HG02642 (cell line): ENCODE measurements around the gene RFC1.

ENCODE experiments used
- ATAC-seq: cut with Tn5 transposase; IDR thresholded peaks from one replicate; pipeline ENCODE4 v1.9.1; 2021; ENCODE audit warnings: mild to moderate bottlenecking; ENCODE audit not compliant: unreplicated experiment, poor library complexity

The RFC1 gene

DNA sequence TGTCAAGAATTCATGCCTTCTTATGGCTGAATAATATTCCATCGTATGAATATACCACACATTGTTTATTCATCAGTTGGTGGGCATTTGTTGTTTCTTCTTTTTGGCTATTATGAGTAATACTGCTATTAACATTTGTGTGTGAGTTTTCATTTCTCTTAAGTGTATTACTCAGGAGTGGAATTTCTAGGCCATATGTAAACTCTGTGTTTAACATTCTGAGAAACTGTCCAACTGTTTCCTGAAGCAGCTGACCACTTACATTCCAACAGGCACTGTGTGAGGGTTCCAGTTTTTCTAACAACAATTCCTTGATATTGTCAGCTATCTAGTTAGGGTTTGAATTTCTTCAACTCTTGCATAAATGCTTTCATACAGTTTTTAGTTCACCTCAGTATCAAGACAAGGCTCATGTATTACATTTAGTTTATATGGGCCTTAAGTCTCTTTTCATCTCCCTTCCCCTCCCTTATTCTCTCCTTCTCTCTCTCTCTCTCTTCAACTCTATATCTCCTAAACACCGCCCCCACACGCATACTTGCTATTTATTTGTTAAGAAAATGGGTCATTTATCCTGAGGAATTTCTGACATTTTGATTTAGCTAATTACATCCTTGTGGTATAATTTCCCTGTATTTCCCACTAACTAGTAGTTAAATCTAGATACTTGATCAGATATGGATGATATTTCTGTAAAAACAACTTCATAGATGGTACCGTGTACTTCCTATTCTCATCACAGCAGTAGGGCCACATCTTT, 106.4 kb downstream of the RFC1 start:
- no peak for ATAC-seq

DNA sequence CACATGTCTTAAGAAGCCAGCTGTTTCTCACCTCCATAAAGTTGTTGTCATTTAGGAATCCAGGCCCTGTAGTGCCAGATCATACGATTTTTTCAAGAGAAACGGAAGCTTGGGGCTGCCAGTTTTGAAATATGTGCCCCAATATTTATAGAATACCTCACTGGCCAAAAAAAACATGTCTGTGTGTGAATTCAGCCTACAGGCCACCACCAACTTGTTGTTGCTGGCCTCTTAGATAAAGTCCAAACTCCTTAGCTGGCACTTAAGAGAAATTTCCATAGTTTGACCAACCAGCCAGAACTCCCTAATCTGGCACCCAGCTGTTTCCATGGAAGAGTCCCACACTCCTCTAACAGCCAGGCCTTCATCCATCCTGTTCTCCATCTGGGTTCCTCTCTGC, 109.7 kb downstream of the RFC1 start:
- no peak for ATAC-seq

DNA sequence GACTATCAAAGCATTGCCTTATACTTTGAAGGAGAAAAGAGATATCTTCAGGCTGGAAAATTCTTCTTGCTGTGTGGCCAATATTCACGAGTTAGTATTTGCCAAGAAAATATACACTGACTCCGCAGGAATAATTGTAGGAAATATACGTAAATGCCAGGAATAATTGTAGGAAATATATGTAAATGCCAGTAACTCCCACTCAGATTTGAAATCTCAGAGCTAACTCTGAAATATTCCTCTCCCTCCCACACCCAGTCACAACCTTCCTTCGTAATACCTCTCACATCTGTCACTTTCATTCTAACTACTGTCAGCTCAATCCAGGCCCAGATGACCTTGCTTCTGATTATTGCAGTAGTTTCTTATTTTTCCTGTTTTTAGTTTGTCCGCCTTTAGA, 110.3 kb downstream of the RFC1 start:
- ATAC-seq: no peak

DNA sequence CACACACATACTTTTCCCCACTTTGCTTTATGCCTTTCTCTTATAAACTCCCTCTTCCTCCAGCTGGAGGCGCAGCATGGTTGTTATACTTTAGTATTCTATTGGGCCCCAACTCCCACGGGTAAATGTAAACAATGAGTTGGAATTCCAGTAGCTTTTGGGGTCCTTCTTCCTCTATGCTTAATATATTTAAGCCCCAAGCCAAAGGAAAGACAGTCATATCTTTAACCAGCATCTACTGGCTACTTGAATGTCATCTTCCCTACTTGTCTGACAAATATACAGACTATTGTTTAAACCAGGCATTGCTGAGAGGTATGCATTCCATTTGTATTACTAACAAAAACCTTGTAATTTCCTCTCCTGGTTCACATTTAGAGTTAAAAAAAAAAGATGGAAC, 110.9 kb downstream of the RFC1 start:
- no peak for ATAC-seq

DNA sequence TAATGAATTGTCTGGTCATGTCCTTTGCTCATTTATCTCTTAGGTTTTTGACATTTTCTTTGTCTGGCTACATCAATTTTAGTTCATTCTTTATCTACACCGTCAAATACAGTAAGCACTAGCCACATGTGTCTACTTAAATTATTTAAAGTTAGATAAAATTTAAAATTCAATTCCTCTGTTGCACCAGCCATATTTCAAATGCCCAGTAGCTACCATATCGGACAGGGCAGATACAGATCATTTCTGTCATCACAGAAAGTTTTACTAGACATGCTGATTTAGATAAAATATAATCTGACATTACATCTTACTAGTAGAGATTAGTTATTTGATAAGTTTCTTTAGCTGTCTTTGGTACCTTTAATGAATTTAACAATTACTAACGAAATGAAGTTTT, 122.7 kb downstream of the RFC1 start:
- no peak for ATAC-seq
